HG03135 (cell line): ENCODE data around the gene ZFYVE21.
"Not testable (repeated sequence)": the region's sequence is repeated elsewhere in the genome, so short reads cannot be mapped to it uniquely, and the experiment has no call there.

Experiments
- ATAC-seq: cut with Tn5 transposase; IDR thresholded peaks from one replicate; pipeline ENCODE4 v1.9.1; 2021; ENCODE audit warnings: mild to moderate bottlenecking, moderate library complexity; ENCODE audit not compliant: unreplicated experiment

The ZFYVE21 gene

GRCh38 chr14:103755060-103755459 lies 39.5 kb downstream of the ZFYVE21 start:
- ATAC-seq = no peak

- ATAC-seq = no peak
Measured at GRCh38 chr14:103758059-103758776, 42.6 kb downstream of the ZFYVE21 start.

DNA sequence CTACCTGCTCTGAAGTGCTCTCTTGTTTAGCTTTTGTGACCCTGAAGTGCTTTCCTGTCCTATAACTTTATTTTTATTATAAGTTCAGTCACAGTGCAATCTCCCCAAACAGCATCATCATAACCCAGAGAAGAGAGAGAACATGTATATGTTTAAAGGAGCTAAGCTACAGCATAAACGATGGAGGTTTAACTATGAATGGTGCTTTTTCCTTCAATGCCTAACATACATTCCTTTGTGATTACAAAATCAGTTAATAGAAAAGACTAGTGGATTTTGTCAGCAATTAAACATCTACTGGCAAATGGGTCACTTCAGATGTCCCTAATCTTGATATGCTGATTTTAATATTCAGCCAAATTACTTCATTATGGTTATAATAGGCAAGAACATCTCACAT lies 46.4 kb downstream of the ZFYVE21 start:
- ATAC-seq = no peak

DNA sequence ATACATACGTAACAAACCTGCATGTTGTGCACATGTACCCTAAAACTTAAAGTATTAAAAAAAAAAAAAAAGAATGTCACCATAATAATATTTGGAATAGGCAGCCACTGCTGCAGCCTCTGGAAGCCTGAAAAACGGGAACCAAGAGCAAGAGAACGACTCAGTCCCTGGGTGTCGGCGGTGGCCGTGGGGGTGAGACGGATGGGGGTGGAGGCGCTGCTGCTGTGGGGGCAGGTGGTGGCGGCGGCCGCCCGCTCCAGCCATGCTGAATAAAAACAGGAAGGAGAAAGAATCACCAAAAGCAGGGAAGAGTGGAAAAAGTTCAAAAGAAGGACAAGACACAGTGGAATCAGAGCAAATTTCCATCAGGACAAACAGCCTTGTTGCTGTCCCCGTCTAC lies 46.9 kb downstream of the ZFYVE21 start:
- ATAC-seq = no peak

DNA sequence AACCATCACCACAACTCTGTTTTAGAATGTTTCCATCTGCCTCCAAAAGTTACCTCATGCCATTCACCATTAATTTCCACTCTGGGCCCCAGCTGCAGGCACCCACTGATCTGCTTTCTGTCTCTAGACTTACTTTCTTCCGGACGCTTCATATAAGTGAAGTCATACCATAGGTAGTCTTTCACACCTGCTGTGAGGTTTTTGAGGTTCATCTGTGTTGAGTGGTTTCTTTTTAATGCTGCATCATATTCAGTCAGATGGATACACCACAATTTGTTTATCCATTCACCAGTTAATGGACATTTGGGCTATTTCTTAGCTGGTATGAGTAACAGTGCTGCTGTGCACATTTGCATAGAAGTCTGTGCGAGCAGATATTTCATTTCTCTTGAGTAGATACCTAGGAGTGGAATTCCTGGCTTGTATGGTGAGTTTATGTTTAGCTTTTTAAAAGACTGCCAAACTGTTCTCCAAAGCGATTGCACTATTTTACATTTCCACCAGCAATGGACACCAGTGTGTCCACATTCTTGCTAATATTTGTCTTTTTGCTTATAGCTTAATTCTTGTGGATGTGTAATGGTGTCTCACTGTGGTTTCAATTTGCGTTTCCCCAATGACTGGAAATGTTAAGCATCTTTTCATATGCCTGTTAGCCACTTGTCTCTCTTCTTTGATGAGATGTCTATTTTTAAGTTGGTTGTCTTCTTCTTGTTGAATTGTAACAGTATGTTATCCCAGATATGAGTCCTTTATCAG lies 48.3 kb downstream of the ZFYVE21 start:
- no peak for ATAC-seq

DNA sequence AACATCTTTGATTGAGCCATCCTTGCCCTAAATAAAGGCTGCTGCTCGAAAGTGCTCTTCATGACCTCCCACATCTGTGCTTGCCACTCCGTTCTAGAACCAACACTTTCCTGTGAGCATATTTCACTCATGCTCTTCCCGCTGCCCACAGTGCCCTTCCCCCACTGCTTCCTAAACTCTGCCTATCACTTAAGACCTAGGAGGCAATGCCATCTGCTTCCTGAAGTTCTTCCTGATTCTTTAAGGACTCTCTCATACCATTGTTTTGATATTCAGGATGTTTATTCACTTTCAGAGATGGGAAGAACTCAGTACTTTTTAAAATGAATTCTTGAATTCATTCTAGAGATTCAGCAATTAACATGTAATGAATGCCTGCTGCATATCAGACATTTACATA lies 49.9 kb downstream of the ZFYVE21 start:
- no peak for ATAC-seq

GRCh38 chr14:103767336-103767894 lies 51.8 kb downstream of the ZFYVE21 start:
- no peak for ATAC-seq

DNA sequence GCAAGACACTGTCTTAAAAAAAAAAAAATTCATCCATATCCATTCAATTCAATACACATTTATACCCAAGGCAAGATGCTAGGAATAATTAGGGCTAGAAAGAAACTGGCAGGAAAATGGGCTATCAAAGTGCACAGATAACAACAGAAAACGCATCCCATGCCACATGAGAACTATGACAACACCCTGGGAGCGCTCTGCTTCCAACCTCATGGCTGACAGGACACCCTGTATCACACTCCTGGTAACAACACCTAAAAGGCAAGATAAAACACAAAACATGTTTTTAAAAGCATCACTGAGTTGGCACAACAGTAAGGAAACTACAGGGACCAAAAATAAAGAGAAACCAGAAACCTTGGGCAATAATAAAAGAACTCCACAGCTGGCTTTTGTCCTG lies 54.9 kb downstream of the ZFYVE21 start:
- no peak for ATAC-seq

GRCh38 chr14:103770902-103771301 lies 55.3 kb downstream of the ZFYVE21 start:
- ATAC-seq = no peak

GRCh38 chr14:103772078-103772712 lies 56.6 kb downstream of the ZFYVE21 start:
- no peak for ATAC-seq

DNA sequence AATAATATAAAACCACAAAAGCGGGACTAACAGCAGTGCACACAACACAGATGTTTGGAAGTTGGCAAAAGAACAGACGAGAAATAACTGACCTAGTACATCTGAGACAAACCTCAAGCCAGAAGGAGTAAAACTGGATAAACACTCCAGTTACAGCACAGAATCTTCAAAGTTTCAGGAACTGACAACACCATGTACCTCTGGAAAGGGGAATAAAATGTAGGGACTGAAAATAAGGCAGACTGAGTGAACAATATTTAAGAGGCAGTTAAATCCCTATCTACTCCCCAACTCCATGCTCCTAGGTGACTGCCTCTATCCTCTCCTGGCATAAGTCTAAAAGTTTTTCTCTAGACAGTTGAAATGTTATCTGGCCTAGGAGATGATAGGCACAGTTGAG lies 57.9 kb downstream of the ZFYVE21 start:
- no peak for ATAC-seq

DNA sequence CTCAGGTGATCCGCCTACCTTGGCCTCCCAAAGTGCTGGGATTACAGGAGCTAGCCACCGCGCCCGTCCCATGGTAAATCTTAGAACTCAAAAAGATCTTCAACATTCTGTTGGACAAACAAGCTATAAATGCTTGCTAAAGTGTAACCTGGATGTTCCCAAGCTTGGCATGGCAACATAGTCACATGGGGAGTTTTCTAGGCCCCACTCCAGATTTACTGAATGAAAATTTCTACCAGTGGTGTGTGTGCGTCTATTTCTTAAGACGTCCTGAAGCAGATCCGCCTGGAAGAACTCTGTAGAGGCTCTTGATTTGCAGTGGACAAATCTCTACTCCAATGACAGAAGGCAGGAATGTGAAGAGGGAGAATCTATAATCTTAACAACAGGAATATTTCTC lies 59.9 kb downstream of the ZFYVE21 start:
- no peak for ATAC-seq

- not testable (repeated sequence) for ATAC-seq
Measured at GRCh38 chr14:103776319-103776718, 60.7 kb downstream of the ZFYVE21 start.

DNA sequence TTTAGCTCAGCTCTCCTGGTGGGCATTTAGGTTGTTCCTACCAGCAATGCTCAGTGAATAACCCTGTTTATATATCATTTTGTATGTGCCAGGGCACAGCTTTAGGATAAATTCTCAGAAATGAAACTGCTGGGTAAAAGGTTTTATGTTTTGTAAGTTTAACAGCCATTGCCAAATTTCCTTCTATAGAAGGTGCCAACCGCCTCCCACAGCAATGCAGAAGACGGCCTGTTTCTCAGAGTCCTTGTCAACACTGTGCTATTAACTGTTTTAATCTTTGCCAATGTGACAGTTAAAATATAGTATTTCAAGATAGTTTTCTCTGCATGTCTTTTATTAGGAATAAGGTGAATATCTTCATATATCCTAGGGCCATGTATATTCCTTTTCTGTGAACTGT lies 66.8 kb downstream of the ZFYVE21 start:
- ATAC-seq = no peak
